Adrenal gland (tissue), 12 donors: ENCODE measurements around the gene GLS. TPM values are rescaled to one million over a fixed set of nuclear protein-coding genes. Genes with fewer than 3 reads are reported as not detected.

ENCODE experiments used
- DNase-seq, 7 donors: peaks; one replicate each; pipeline ENCODE4 v3.0.0-alpha.2; 2019 to 2020
- H3K27ac ChIP-seq, 5 donors: fragments of 200-600 bp; sonication (generic) in 4 of 5; 1 replicate in 3 of 5; 2 replicates in 2 of 5; pipeline versions ENCODE4 v1.5.1 to v1.8.0; 2016 to 2020; ENCODE audit warnings: mild to moderate bottlenecking in 1 of 5
- H3K27me3 ChIP-seq: fragments of 200-600 bp; 2 replicates; pipeline ENCODE4 v1.8.0; 2021
- H3K36me3 ChIP-seq, 2 donors: fragments of 200-600 bp; replicated peaks in 1 of 2; 1 replicate in 1 of 2; 2 replicates in 1 of 2; pipeline versions ENCODE4 v1.5.1 to v1.8.0; 2018 to 2022
- H3K4me1 ChIP-seq, 2 donors: fragments of 200-600 bp; replicated peaks in 1 of 2; 1 replicate in 1 of 2; 2 replicates in 1 of 2; pipeline versions ENCODE4 v1.5.1 to v1.8.0; 2018 to 2021
- H3K4me3 ChIP-seq, 4 donors: fragments of 200-600 bp; sonication (generic) in 3 of 4; one replicate each; pipeline ENCODE4 v1.5.1; 2016 to 2018
- H3K9me3 ChIP-seq, 3 donors: fragments of 200-600 bp; sonication (generic) in 1 of 3; replicated peaks in 1 of 3; 1 replicate in 2 of 3; 2 replicates in 1 of 3; pipeline versions ENCODE4 v1.5.1 to v1.8.0; 2016 to 2021
- CTCF ChIP-seq, 6 experiments: fragments of 450-650 bp in 4 of 6; fragments of 200-600 bp in 2 of 6; sonication (generic) in 1 of 6; IDR thresholded peaks; 1 replicate in 5 of 6; 2 replicates in 1 of 6; pipeline versions ENCODE4 v1.5.1 to v1.8.0; 2016 to 2021; ENCODE audit warnings: antibody characterized with exemption in 6 of 6, mild to moderate bottlenecking in 2 of 6, moderate library complexity in 1 of 6
- POLR2A ChIP-seq, 2 donors: fragments of 450-650 bp; IDR thresholded peaks; one replicate each; pipeline ENCODE4 v1.6.1; 2017; ENCODE audit warnings: antibody characterized with exemption in 2 of 2, mild to moderate bottlenecking in 2 of 2, moderate library complexity in 1 of 2
- WGBS, 4 donors: extraction: QIAGEN DNeasy Blood & Tissue Kit in 2 of 4; methylation state at CpG; one replicate each; pipeline versions ENCODE4 v1.1.5 to v1.1.7; 2013 to 2017; 5-methylcytosine and 5-hydroxymethylcytosine counted together
- intact Hi-C, 2 donors: fragments of 100-400 bp; cut with DNase I; formaldehyde crosslinking; loops; one replicate each; pipeline versions ENCODE4 v1.14.1 to v1.15.0; 2022 to 2023
- polyA plus RNA-seq, 3 donors: library from polyadenylated mRNA; stranded (reverse); fragments of 200-250 nt in 2 of 3; fragments of 350-450 nt in 1 of 3; fragmentation: Illumina TruSeq in 1 of 3; extraction: RNeasy Lipid Tissue Mini Kit (QIAGEN cat#74804) in 1 of 3; gene quantifications; one replicate each; pipeline ENCODE4 v1.2.3, GENCODE V29; 2013 to 2014
- total RNA-seq, 9 donors: library from RNA; depleted of rRNA in 4 of 9; stranded (reverse); fragments of >200 nt in 4 of 9; fragments of 120-200 nt in 1 of 9; fragmentation: NEBNext Ultra II Directional in 1 of 9; extraction: Animal tissue kit (Norgen Biotek cat#: 25700) in 1 of 9; gene quantifications; one replicate each; pipeline versions ENCODE4 v1.1.0 to v1.2.4, GENCODE V29; 2013 to 2023
- donor health status: healthy with polysubstance abuse.
- donor health status: Bipolar disorder and iron deficiency.
- donor health status: DM: yes; HTN: yes; CAD: no.
- donor health status: DM: no; HTN: no; CAD: no.
- donor health status: DM: no; HTN: no; CAD: no.
- donor health status: DM: yes; HTN: yes; CAD: no.

The GLS gene
- total and polyA plus RNA-seq, 12 donors = 55.3 to 527 (median 254) TPM

GRCh38 chr2:191009541-191010374 lies 129.1 kb downstream of the GLS start:
- no peaks in the 10 kb centered on the region for H3K27me3 ChIP-seq

GRCh38 chr2:191010887-191011885 lies 130.6 kb downstream of the GLS start:
- H3K4me3 ChIP-seq = no peak overlapping the region
- peaks cover 0 to 41% of the 10 kb centered on the region in 2 donors for H3K36me3 ChIP-seq
- intact Hi-C loops = no loop called here
- no peak for DNase-seq
- no peak overlapping the region for H3K27ac ChIP-seq
- WGBS, 4 donors = 80 to 86% (median 84%) methylated on average over 14 of the region's 14 CpGs
- H3K27me3 ChIP-seq = no peaks in the 10 kb centered on the region
- H3K9me3 ChIP-seq = no peaks in the 10 kb centered on the region
- H3K4me1 ChIP-seq = peaks cover 11 to 29% of the 10 kb centered on the region in 2 donors
- TF ChIP-seq POLR2A (IDR thresholded peaks at IDR 0.05) (no peak), CTCF (IDR thresholded peaks at IDR 0.05) (no peak)

More at GRCh38 chr2:191009541-191010374, 129.1 kb downstream of the GLS start:
- Histone ChIP-seq H3K36me3 (peaks cover 0 to 56% of the 10 kb centered on the region in 2 donors), H3K4me3 (no peak overlapping the region), H3K27ac (no peak overlapping the region), H3K4me1 (peaks cover 11 to 28% of the 10 kb centered on the region in 2 donors), H3K9me3 (no peaks in the 10 kb centered on the region)
- WGBS, 4 donors = 90 to 97% (median 94%) methylated on average over 4 of the region's 4 CpGs
- TF ChIP-seq POLR2A (IDR thresholded peaks at IDR 0.05) = no peak
- no peak for TF ChIP-seq CTCF (IDR thresholded peaks at IDR 0.05)
- DNase-seq = no peak
- intact Hi-C loops = no loop called here

GRCh38 chr2:191012346-191012745 lies 131.7 kb downstream of the GLS start:
- peak overlapping the region in 1 of 5 donors; percentile 97 for H3K27ac ChIP-seq
- no peak for DNase-seq
- no peaks in the 10 kb centered on the region for H3K9me3 ChIP-seq
- WGBS, 4 donors = 88 to 98% (median 95%) methylated on average over 3 of the region's 3 CpGs
- no peaks in the 10 kb centered on the region for H3K27me3 ChIP-seq
- H3K36me3 ChIP-seq = peaks cover 0 to 30% of the 10 kb centered on the region in 2 donors
- peak overlapping the region in 1 of 4 donors; percentile 81 for H3K4me3 ChIP-seq
- H3K4me1 ChIP-seq = peaks cover 11 to 29% of the 10 kb centered on the region in 2 donors
- TF ChIP-seq POLR2A (IDR thresholded peaks at IDR 0.05) (no peak), CTCF (IDR thresholded peaks at IDR 0.05) (no peak)
- intact Hi-C loops = no loop called here
